HCT116 (cell line): Measurements from ENCODE around the gene ARAP1. TPM values are rescaled to one million over a fixed set of nuclear protein-coding genes. Genes with fewer than 3 reads are reported as not detected.

Source experiments
- ATAC-seq: fragments of 200-7000 bp; cut with Tn5 transposase; 2 replicates; pipeline ENCODE4 v1.9.1; 2020; ENCODE audit warnings: mild to moderate bottlenecking, moderate library complexity
- BruUV-seq: library from RNA; stranded (reverse); fragments of 400-500 nt; replicated peaks from 2 replicates; lab custom pipeline; 2021; lab: Mats Ljungman, UMichigan
- CTCF ChIA-PET: fragments of 300-600 bp; sonication (Branson Sonifier 250); formaldehyde crosslinking; loops from one replicate; lab custom pipeline; 2021; ENCODE audit warnings: antibody characterized with exemption; lab: Charles Lee
- POLR2A ChIA-PET: fragments of 300-600, 350-600 bp; sonication (Branson Sonifier 250); formaldehyde crosslinking; loops from one replicate; lab custom pipeline; 2021; ENCODE audit warnings: antibody characterized with exemption; lab: Charles Lee
- RAD21 ChIA-PET, 2 experiments: fragments of 300-600 bp; sonication (Branson Sonifier 250); formaldehyde crosslinking; loops; one replicate each; lab custom pipeline; 2023; ENCODE audit warnings: low total read pairs in 2 of 2; ENCODE audit not compliant: uncharacterized antibody in 2 of 2, unreplicated experiment in 2 of 2, low non-redundant PET in 1 of 2; lab: Charles Lee
- DNase-seq: peaks from one replicate; pipeline ENCODE4 v3.0.0-alpha.2; 2010; ENCODE audit warnings: low read depth, low spot score
- H2AFZ ChIP-seq: fragments of 200-600 bp; shearing (Covaris generic), sonication (generic); 2 replicates; pipeline ENCODE4 v1.6.1; 2017; ENCODE audit warnings: low read depth, mixed run types, mixed read lengths, antibody characterized with exemption, low read length; ENCODE audit not compliant: poor library complexity, severe bottlenecking
- H3K27ac ChIP-seq: 2 replicates; pipeline ENCODE4 v1.5.1; 2012; ENCODE audit warnings: low read depth, low read length
- H3K27me3 ChIP-seq: fragments of 200-600 bp; sonication (generic); 2 replicates; pipeline ENCODE4 v1.6.1; 2016; ENCODE audit warnings: mixed run types, low read length, mixed read lengths; ENCODE audit not compliant: insufficient read depth
- H3K36me3 ChIP-seq, 2 experiments: fragments of 200-500 bp in 1 of 2; fragments of 200-600 bp in 1 of 2; sonication (Bioruptor generic) in 1 of 2; sonication (generic) in 1 of 2; 2 replicates each; pipeline versions ENCODE4 v1.5.1 to v1.6.1; 2014 to 2016; ENCODE audit warnings: low read length in 2 of 2, inconsistent platforms in 1 of 2, mixed read lengths in 1 of 2, mixed run types in 1 of 2; ENCODE audit not compliant: insufficient read depth in 2 of 2, control insufficient read depth in 1 of 2
- H3K4me1 ChIP-seq, 2 experiments: fragments of 200-600 bp in 1 of 2; sonication (generic) in 1 of 2; 2 replicates each; pipeline versions ENCODE4 v1.5.1 to v1.6.1; 2012 to 2017; ENCODE audit warnings: low read length in 2 of 2, inconsistent platforms in 1 of 2, mild to moderate bottlenecking in 1 of 2, mixed read lengths in 1 of 2, mixed run types in 1 of 2, moderate library complexity in 1 of 2; ENCODE audit not compliant: insufficient read depth in 2 of 2, control insufficient read depth in 1 of 2
- H3K4me2 ChIP-seq: fragments of 200-600 bp; sonication (generic); 2 replicates; pipeline ENCODE4 v1.6.1; 2017; ENCODE audit warnings: mixed run types, low read length, mixed read lengths
- H3K4me3 ChIP-seq, 2 experiments: fragments of 200-600 bp in 1 of 2; sonication (generic) in 1 of 2; replicated peaks in 1 of 2; 2 replicates each; pipeline ENCODE4 v1.5.1; 2011 to 2016; ENCODE audit warnings: low read length in 2 of 2, control low read depth in 1 of 2, low read depth in 1 of 2, mild to moderate bottlenecking in 1 of 2, mixed read lengths in 1 of 2, mixed run types in 1 of 2
- H3K79me2 ChIP-seq: fragments of 200-600 bp; sonication (generic); 2 replicates; pipeline ENCODE4 v1.6.1; 2017; ENCODE audit warnings: mild to moderate bottlenecking, mixed run types, low read length, moderate library complexity, mixed read lengths; ENCODE audit not compliant: insufficient read depth
- H3K9ac ChIP-seq: fragments of 200-600 bp; sonication (generic); 2 replicates; pipeline ENCODE4 v1.6.1; 2016; ENCODE audit warnings: low read length, mixed read lengths
- H3K9me2 ChIP-seq: fragments of 200-600 bp; sonication (generic), shearing (Covaris generic); 2 replicates; pipeline ENCODE4 v1.6.1; 2017; ENCODE audit warnings: mixed run types, mild to moderate bottlenecking, moderate library complexity; ENCODE audit not compliant: insufficient read depth
- H3K9me3 ChIP-seq, 2 experiments: fragments of 200-500 bp in 1 of 2; fragments of 200-600 bp in 1 of 2; sonication (Bioruptor generic) in 1 of 2; sonication (generic) in 1 of 2; 2 replicates each; pipeline ENCODE4 v1.6.1; 2014 to 2017; ENCODE audit warnings: low read length in 2 of 2, mixed read lengths in 2 of 2, inconsistent platforms in 1 of 2, low read depth in 1 of 2, mild to moderate bottlenecking in 1 of 2, mixed run types in 1 of 2, moderate library complexity in 1 of 2; ENCODE audit not compliant: control insufficient read depth in 1 of 2, insufficient read depth in 1 of 2
- H4K20me1 ChIP-seq: fragments of 200-600 bp; sonication (generic), shearing (Covaris generic); 2 replicates; pipeline ENCODE4 v1.6.1; 2017; ENCODE audit warnings: mixed run types, mild to moderate bottlenecking, moderate library complexity; ENCODE audit not compliant: insufficient read depth
- ELF1 ChIP-seq: IDR thresholded peaks from 2 replicates; pipeline ENCODE4 v1.6.1; 2012; ENCODE audit warnings: low read depth, borderline replicate concordance
- EZH2 ChIP-seq: fragments of 200-600 bp; sonication (generic); IDR thresholded peaks from 2 replicates; pipeline ENCODE4 v1.6.1; 2017; ENCODE audit warnings: antibody characterized with exemption, mixed run types
- FOSL1 ChIP-seq: IDR thresholded peaks from 2 replicates; pipeline ENCODE4 v1.6.1; 2012; ENCODE audit warnings: low read depth
- POLR2AphosphoS5 ChIP-seq: IDR thresholded peaks from 2 replicates; pipeline ENCODE4 v1.6.1; 2011; ENCODE audit warnings: mild to moderate bottlenecking, low read depth, low read length, moderate library complexity
- RAD21 ChIP-seq: IDR thresholded peaks from 2 replicates; pipeline ENCODE4 v1.6.1; 2012; ENCODE audit warnings: low read depth, mild to moderate bottlenecking
- YY1 ChIP-seq: IDR thresholded peaks from 2 replicates; pipeline ENCODE4 v1.6.1; 2011; ENCODE audit warnings: low read length, low read depth, moderate library complexity, mild to moderate bottlenecking; ENCODE audit not compliant: insufficient replicate concordance; ENCODE audit errors: extremely low read depth
- ZFX ChIP-seq: fragments of 450-650 bp; IDR thresholded peaks from 2 replicates; pipeline ENCODE4 v1.6.1; 2017
- ZNF274 ChIP-seq: fragments of 200-500 bp; sonication (Bioruptor generic); IDR thresholded peaks from 2 replicates; pipeline ENCODE4 v1.6.1; 2014; ENCODE audit warnings: mild to moderate bottlenecking, low read depth, low read length, inconsistent platforms
- intact Hi-C: fragments of 100-400 bp; cut with micrococcal nuclease; formaldehyde crosslinking; loops from 2 replicates; pipeline ENCODE4 v1.10.0; 2022
- total RNA-seq: library from RNA; stranded (reverse); gene quantifications from one replicate; pipeline ENCODE4 v1.2.1, GENCODE V29; 2021; ENCODE audit not compliant: unreplicated experiment
- TF ChIP-seq, protein P1 (sequence below), 3 experiments: fragments of 200-600 bp in 1 of 3; sonication (generic) in 1 of 3; IDR thresholded peaks in 2 of 3; conservative IDR thresholded peaks in 1 of 3; 2 replicates each; pipeline ENCODE4 v1.5.1; 2012 to 2017; ENCODE audit warnings: low read depth in 2 of 3, low read length in 2 of 3, antibody characterized with exemption in 1 of 3, borderline replicate concordance in 1 of 3, control low read depth in 1 of 3, mild to moderate bottlenecking in 1 of 3, mixed read lengths in 1 of 3, mixed run types in 1 of 3, moderate library complexity in 1 of 3; ENCODE audit not compliant: insufficient read depth in 1 of 3

ARAP1 gene
- total RNA-seq, 1 experiment from 2014 or later: 57.4 TPM

DNA sequence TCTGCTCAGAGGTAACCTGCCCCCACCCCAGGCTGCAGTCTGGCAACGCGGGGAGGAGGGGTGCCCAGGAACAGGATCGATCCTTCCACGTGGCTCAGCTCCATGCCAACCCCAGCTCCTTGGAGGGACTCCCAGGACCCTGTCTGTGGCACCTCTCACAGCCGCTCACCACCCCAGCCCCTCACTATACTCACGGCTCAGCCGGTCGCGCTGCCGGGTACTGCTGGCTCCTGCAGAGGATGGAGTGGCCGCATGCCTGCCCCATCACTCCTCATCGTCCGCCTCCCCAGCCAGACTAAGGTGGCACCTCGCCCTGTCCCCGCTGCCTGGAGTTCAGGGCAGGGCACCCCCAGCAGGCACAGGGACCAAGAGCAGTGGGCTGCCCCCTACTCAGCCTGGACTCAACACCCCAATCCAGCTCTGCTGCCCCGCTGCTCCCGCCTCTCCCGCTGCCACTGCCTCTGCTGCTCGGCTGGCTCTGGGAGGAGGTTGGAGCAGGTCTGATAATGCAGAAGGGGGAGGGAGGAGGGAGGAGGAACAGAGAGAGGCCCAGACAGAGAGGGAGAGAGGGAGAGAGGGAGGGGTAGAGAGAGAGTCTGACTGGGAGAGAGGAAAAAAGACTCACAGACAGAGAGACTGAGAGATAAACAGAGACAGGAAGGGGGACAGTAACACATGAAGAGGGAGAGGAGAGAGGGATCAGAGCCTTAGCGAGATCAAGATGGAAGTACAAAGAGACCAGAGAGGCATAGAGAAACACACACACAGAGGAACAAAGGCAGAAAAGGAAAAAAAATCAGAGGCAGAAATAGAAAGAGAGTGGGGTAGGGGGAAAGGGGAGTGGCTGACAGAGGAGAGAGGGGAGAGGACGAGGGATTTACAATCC lies 78.0 kb downstream of the ARAP1 start, which contains the start of gene PDE2A:
TSS of gene PDE2A (minus strand) at position 480 of the 886 bp plus-strand sequence. CDS start at position 265, 215 bp downstream.
- no peaks in the 10 kb centered on the region for H3K79me2 ChIP-seq
- CTCF ChIA-PET: no interaction called here
- H3K4me2 ChIP-seq: no peak within 1 kb of the TSS
- no peaks in the 10 kb centered on the region for H3K9me2 ChIP-seq
- intact Hi-C loops: no loop called here
- H2AFZ ChIP-seq: no peak within 1 kb of the TSS
- H3K36me3 ChIP-seq: no peaks in the 10 kb centered on the region
- RAD21 ChIA-PET: no interaction called here
- H3K9me3 ChIP-seq: no peaks in the 10 kb centered on the region
- ATAC-seq (no peak; the same call in 1 of the 2 replicates), DNase-seq (no peak)
- TF ChIP-seq RAD21 (no peak), ELF1 (no peak), ZNF274 (no peak), EZH2 (no peak), ZFX (no peak), FOSL1 (no peak), POLR2AphosphoS5 (no peak), YY1 (no peak)
- TF ChIP-seq, protein P1, sequence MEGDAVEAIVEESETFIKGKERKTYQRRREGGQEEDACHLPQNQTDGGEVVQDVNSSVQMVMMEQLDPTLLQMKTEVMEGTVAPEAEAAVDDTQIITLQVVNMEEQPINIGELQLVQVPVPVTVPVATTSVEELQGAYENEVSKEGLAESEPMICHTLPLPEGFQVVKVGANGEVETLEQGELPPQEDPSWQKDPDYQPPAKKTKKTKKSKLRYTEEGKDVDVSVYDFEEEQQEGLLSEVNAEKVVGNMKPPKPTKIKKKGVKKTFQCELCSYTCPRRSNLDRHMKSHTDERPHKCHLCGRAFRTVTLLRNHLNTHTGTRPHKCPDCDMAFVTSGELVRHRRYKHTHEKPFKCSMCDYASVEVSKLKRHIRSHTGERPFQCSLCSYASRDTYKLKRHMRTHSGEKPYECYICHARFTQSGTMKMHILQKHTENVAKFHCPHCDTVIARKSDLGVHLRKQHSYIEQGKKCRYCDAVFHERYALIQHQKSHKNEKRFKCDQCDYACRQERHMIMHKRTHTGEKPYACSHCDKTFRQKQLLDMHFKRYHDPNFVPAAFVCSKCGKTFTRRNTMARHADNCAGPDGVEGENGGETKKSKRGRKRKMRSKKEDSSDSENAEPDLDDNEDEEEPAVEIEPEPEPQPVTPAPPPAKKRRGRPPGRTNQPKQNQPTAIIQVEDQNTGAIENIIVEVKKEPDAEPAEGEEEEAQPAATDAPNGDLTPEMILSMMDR (IDR thresholded peaks at IDR 0.05 in 2 of 3, conservative IDR thresholded peaks at IDR 0.05 in 1 of 3; ENCODE audit: borderline replicate concordance in 1 of 3, insufficient read depth in 1 of 3, low read depth in 2 of 3, low read length in 2 of 3): no peak
- no peak within 1 kb of the TSS for H3K27ac ChIP-seq
- H4K20me1 ChIP-seq: no peaks in the 10 kb centered on the region
- POLR2A ChIA-PET: no interaction called here
- peaks cover 58% of the 10 kb centered on the region for H3K27me3 ChIP-seq
- BruUV-seq: no TSS peak
- H3K4me1 ChIP-seq: no peaks in the 10 kb centered on the region; a peak in 1 of 4 replicates
- no peak within 1 kb of the TSS for H3K9ac ChIP-seq
- no peak within 1 kb of the TSS for H3K4me3 ChIP-seq
